Fibroblast of lung (primary cell): ENCODE data around the gene TCF23.

Experiments used
- EZH2 ChIP-seq: IDR thresholded peaks from 2 replicates; pipeline ENCODE4 v1.5.1; 2012; ENCODE audit warnings: low read length, control low read depth, mild to moderate bottlenecking; ENCODE audit errors: missing control alignments
- TF ChIP-seq, protein P1 (sequence below), 2 donors: IDR thresholded peaks in 1 of 2; conservative IDR thresholded peaks in 1 of 2; 1 replicate in 1 of 2; 2 replicates in 1 of 2; pipeline ENCODE4 v1.5.1; 2011 to 2012; ENCODE audit warnings: low read length in 2 of 2, control low read depth in 1 of 2, inconsistent platforms in 1 of 2, low read depth in 1 of 2, mild to moderate bottlenecking in 1 of 2

DNA sequence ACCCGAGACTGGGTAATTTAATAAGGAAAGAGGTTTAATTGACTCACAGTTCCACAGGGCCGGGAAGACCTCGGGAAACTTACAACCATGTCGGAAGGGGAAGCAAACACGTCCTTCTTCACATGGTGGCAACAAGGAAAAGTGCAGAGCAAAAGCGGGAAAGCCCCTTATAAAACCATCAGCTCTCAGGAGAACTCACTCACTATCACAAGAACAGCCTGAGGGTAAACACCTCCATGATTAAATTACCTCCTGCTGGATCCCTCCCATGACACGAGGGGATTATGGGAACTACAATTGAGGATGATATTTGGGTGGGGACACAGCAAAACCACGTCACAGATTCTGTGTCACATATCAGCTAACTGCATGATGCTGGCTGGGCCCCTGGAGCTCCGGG is 11.4 kb downstream of the TCF23 start:
- TF ChIP-seq, protein P1, sequence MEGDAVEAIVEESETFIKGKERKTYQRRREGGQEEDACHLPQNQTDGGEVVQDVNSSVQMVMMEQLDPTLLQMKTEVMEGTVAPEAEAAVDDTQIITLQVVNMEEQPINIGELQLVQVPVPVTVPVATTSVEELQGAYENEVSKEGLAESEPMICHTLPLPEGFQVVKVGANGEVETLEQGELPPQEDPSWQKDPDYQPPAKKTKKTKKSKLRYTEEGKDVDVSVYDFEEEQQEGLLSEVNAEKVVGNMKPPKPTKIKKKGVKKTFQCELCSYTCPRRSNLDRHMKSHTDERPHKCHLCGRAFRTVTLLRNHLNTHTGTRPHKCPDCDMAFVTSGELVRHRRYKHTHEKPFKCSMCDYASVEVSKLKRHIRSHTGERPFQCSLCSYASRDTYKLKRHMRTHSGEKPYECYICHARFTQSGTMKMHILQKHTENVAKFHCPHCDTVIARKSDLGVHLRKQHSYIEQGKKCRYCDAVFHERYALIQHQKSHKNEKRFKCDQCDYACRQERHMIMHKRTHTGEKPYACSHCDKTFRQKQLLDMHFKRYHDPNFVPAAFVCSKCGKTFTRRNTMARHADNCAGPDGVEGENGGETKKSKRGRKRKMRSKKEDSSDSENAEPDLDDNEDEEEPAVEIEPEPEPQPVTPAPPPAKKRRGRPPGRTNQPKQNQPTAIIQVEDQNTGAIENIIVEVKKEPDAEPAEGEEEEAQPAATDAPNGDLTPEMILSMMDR (conservative IDR thresholded peaks at IDR 0.05 in 1 of 2, IDR thresholded peaks at IDR 0.05 in 1 of 2; ENCODE audit: low read depth in 1 of 2, low read length in 2 of 2) = no peak
- no peak for TF ChIP-seq EZH2
